Mesendoderm (in vitro differentiated cells): Measurements from ENCODE around the gene AREL1.
A peak's percentile ranks its signal among the peaks of the same experiment; 100 is the strongest.

Source experiments
- DNase-seq: peaks from one replicate; pipeline ENCODE4 v3.0.0; 2013
- H2AK5ac ChIP-seq: 2 replicates; pipeline ENCODE4 v1.6.1; 2013; ENCODE audit warnings: low read length, inconsistent platforms
- H2BK120ac ChIP-seq: 2 replicates; pipeline ENCODE4 v1.6.1; 2013; ENCODE audit warnings: low read depth, mild to moderate bottlenecking, low read length, moderate library complexity, mixed read lengths
- H2BK15ac ChIP-seq: replicated peaks from 2 replicates; pipeline ENCODE4 v1.6.1; 2013; ENCODE audit warnings: low read depth, mild to moderate bottlenecking, moderate library complexity
- H2BK5ac ChIP-seq: 2 replicates; pipeline ENCODE4 v1.6.1; 2013; ENCODE audit warnings: low read length, inconsistent platforms
- H3K18ac ChIP-seq: 2 replicates; pipeline ENCODE4 v1.6.1; 2013; ENCODE audit warnings: mild to moderate bottlenecking, low read length, mixed read lengths
- H3K23ac ChIP-seq: one replicate; pipeline ENCODE4 v1.6.1; 2013; ENCODE audit warnings: low read length
- H3K27ac ChIP-seq: 2 replicates; pipeline ENCODE4 v1.5.1; 2013; ENCODE audit warnings: low read depth, mild to moderate bottlenecking, inconsistent platforms, low read length, moderate library complexity
- H3K27me3 ChIP-seq: 2 replicates; pipeline ENCODE4 v1.6.1; 2013; ENCODE audit warnings: low read length, control low read depth, mild to moderate bottlenecking, inconsistent platforms; ENCODE audit not compliant: insufficient read depth, poor library complexity
- H3K36me3 ChIP-seq: 2 replicates; pipeline ENCODE4 v1.6.1; 2013; ENCODE audit warnings: low read length, inconsistent platforms; ENCODE audit not compliant: control insufficient read depth, insufficient read depth
- H3K4ac ChIP-seq: one replicate; pipeline ENCODE4 v1.6.1; 2013; ENCODE audit warnings: low read depth, mild to moderate bottlenecking, low read length, moderate library complexity
- H3K4me1 ChIP-seq: 2 replicates; pipeline ENCODE4 v1.6.1; 2013; ENCODE audit warnings: low read depth, low read length, inconsistent platforms; ENCODE audit not compliant: control insufficient read depth
- H3K4me2 ChIP-seq: 2 replicates; pipeline ENCODE4 v1.6.1; 2013; ENCODE audit warnings: low read length
- H3K4me3 ChIP-seq: 2 replicates; pipeline ENCODE4 v1.5.1; 2013; ENCODE audit warnings: mild to moderate bottlenecking, low read length
- H3K56ac ChIP-seq: one replicate; pipeline ENCODE4 v1.6.1; 2013; ENCODE audit warnings: low read length
- H3K79me1 ChIP-seq: 2 replicates; pipeline ENCODE4 v1.6.1; 2013; ENCODE audit warnings: low read length, inconsistent platforms
- H3K79me2 ChIP-seq: 2 replicates; pipeline ENCODE4 v1.6.1; 2013; ENCODE audit warnings: mild to moderate bottlenecking, low read length; ENCODE audit not compliant: control insufficient read depth, insufficient read depth
- H3K9ac ChIP-seq: 2 replicates; pipeline ENCODE4 v1.6.1; 2013; ENCODE audit warnings: low read length, inconsistent platforms
- H4K5ac ChIP-seq: one replicate; pipeline ENCODE4 v1.6.1; 2013; ENCODE audit warnings: low read length
- H4K8ac ChIP-seq: one replicate; pipeline ENCODE4 v1.6.1; 2013; ENCODE audit warnings: low read depth, mild to moderate bottlenecking, control low read depth, low read length, moderate library complexity
- WGBS: extraction: QIAGEN DNeasy Blood & Tissue Kit; methylation state at CpG from one replicate; pipeline ENCODE4 v1.1.7; 2013; ENCODE audit warnings: low lambda C conversion rate, missing lambda C conversion rate; ENCODE audit not compliant: insufficient coverage; ENCODE audit errors: extremely low coverage; 5-methylcytosine and 5-hydroxymethylcytosine counted together

AREL1 gene

DNA sequence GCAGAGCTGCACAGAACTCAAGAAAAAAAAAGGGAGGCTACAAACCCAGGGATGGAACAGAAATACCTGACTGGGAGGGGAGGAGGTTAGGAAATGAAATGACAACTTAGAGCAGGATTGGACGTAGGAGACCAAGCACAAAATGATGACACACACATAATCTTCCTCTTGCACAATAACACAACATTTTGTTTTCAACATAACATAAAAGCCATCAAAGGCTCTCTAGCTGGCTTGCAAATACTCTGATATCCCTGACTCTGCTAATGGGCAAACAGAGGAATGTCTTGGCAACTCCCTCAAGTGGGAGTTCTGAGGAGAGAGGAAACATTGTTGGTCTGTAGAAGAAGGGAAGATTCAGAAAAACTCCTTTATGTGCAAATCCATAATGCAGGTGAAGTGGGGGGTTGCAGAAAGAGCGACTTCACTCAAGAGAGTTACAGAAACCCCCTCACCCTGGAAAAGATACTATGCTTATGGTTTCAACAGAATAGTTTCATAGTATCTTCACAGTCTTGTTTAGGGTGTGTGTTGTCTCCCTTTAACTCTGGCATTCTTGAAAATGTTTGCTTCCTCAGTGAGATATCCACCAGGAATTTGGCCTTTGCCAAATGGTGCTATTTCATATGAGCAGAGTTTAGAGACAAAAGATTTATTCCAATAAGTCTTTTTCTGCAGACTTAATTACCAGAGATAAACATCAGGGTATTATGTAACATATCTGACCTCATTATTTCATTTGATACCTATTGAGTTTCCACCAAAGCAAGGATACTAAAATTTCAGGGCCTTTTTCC, 57.1 kb downstream of the AREL1 start:
- Histone ChIP-seq H4K8ac (no peak overlapping the region), H2BK120ac (no peak overlapping the region), H4K5ac (no peak overlapping the region), H2BK15ac (no peak overlapping the region), H3K18ac (no peak overlapping the region), H3K36me3 (no peaks in the 10 kb centered on the region), H3K79me2 (no peaks in the 10 kb centered on the region), H3K4ac (no peak overlapping the region), H3K4me2 (no peak overlapping the region), H3K9ac (no peak overlapping the region), H3K27ac (no peak overlapping the region), H2AK5ac (no peak overlapping the region), H3K79me1 (no peaks in the 10 kb centered on the region), H3K23ac (no peak overlapping the region), H3K56ac (no peak overlapping the region), H3K4me1 (peaks cover 3% of the 10 kb centered on the region), H3K27me3 (no peaks in the 10 kb centered on the region), H3K4me3 (no peak overlapping the region), H2BK5ac (no peak overlapping the region)
- DNase-seq: no peak
- WGBS: no CpG with 5 or more reads among the region's 2 CpGs

DNA sequence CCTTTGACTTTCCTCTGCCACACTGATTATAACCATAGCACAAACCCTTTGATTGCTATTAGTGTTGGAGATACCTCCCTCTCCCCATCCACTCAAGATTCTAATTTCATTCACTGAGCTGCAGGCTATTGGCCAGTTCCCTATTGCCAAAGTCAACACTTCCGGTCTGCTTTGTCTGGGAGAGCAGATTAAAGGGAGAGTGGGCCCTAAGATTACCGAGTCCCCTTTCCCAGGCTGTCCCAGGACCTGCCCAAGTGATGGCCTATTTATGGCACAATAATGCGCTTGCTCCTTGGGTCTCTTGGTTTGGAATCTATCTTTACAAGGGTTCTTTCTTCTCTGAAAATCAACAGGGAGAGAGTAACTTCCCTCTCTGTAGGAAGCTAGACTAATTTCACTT, 57.9 kb downstream of the AREL1 start:
- H3K79me1 ChIP-seq: no peaks in the 10 kb centered on the region
- H2BK120ac ChIP-seq: no peak overlapping the region
- H3K27me3 ChIP-seq: no peaks in the 10 kb centered on the region
- no peak overlapping the region for H4K8ac ChIP-seq
- no peak overlapping the region for H2AK5ac ChIP-seq
- H3K4me2 ChIP-seq: no peak overlapping the region
- H3K27ac ChIP-seq: no peak overlapping the region
- peaks cover 3% of the 10 kb centered on the region for H3K4me1 ChIP-seq
- H3K56ac ChIP-seq: no peak overlapping the region
- H3K36me3 ChIP-seq: no peaks in the 10 kb centered on the region
- H2BK5ac ChIP-seq: no peak overlapping the region
- H2BK15ac ChIP-seq: no peak overlapping the region
- H3K4ac ChIP-seq: no peak overlapping the region
- no peak overlapping the region for H3K18ac ChIP-seq
- no peak overlapping the region for H3K4me3 ChIP-seq
- no peak overlapping the region for H3K23ac ChIP-seq
- no peak overlapping the region for H4K5ac ChIP-seq
- DNase-seq: no peak
- no CpG with 5 or more reads among the region's 3 CpGs for WGBS
- H3K9ac ChIP-seq: no peak overlapping the region
- no peaks in the 10 kb centered on the region for H3K79me2 ChIP-seq

DNA sequence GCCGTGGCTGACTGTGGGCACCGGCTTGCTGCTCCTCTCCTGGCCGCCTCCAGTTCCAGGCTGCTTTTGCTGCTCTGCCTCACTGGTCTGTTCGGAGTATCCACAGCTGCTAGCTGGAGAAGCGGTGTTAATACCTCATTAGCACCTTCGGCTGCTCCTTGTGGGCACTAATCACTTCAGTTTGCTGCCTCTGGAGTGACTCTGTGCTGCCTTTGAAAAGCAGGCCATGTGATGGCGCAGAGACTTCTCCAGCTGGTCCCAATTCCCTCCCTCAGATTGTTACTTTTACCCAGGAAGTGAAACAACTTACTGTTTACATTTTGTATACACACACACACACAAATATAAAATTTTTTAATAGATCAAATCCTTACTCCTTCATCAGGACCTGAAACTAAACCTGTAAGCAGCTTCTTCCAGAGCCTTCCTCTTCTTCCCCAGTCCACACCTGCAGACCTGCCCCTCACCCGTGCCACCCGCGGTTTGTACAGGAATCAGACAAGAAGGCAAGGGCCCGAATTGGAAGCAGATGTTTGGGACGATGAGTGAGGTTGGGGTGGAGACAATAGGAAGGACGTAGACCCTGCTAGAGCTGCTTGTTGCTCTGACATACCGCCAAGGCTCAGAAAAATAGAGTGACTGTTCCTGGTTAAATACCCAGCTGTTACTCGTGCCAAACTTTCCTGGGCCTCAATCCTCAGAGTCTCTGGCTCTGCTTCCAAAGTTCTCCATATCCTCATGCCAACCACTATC, 59.3 kb downstream of the AREL1 start:
- H2BK5ac ChIP-seq: no peak overlapping the region
- H3K4me2 ChIP-seq: no peak overlapping the region
- H3K36me3 ChIP-seq: no peaks in the 10 kb centered on the region
- H4K8ac ChIP-seq: no peak overlapping the region
- no peak overlapping the region for H2BK15ac ChIP-seq
- H3K4ac ChIP-seq: no peak overlapping the region
- no peak overlapping the region for H2AK5ac ChIP-seq
- H3K4me1 ChIP-seq: peaks cover 3% of the 10 kb centered on the region
- no peak overlapping the region for H3K56ac ChIP-seq
- H3K9ac ChIP-seq: no peak overlapping the region
- H4K5ac ChIP-seq: no peak overlapping the region
- no peak overlapping the region for H3K23ac ChIP-seq
- H3K4me3 ChIP-seq: no peak overlapping the region
- H3K27ac ChIP-seq: no peak overlapping the region
- H3K18ac ChIP-seq: no peak overlapping the region
- H3K27me3 ChIP-seq: no peaks in the 10 kb centered on the region
- H3K79me1 ChIP-seq: no peaks in the 10 kb centered on the region
- WGBS: no CpG with 5 or more reads among the region's 15 CpGs
- no peak overlapping the region for H2BK120ac ChIP-seq
- H3K79me2 ChIP-seq: no peaks in the 10 kb centered on the region
- DNase-seq: peak; percentile 81

DNA sequence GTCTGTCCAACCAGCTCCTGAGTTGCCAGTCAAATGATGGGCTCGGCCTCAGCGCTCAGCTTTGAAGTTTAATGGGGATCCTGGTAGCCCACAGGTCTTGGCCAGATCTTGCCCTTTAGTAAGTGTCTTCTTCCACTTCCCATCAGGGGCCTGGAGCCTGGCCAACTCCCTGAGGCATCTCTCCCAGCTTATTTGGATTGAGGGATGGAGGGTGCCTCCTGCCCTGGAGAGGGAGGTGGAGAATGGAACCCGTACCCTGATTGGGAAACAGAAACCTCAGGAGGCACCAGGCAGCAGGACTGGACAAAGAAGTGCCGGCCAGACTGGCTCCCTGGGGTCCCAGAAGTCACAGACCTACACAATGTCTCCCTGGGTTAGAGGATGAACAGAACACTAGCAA, 60.3 kb downstream of the AREL1 start:
- Histone ChIP-seq H3K36me3 (no peaks in the 10 kb centered on the region), H4K5ac (no peak overlapping the region), H3K4me2 (no peak overlapping the region), H2BK15ac (no peak overlapping the region), H3K23ac (no peak overlapping the region), H3K79me1 (no peaks in the 10 kb centered on the region), H3K79me2 (no peaks in the 10 kb centered on the region), H3K27ac (no peak overlapping the region), H3K18ac (no peak overlapping the region), H3K4me3 (no peak overlapping the region), H2BK120ac (no peak overlapping the region), H4K8ac (no peak overlapping the region), H2BK5ac (no peak overlapping the region), H3K56ac (no peak overlapping the region), H3K9ac (no peak overlapping the region), H3K4me1 (peaks cover 3% of the 10 kb centered on the region), H2AK5ac (no peak overlapping the region), H3K27me3 (no peaks in the 10 kb centered on the region), H3K4ac (no peak overlapping the region)
- no CpG with 5 or more reads among the region's 4 CpGs for WGBS
- no peak for DNase-seq

DNA sequence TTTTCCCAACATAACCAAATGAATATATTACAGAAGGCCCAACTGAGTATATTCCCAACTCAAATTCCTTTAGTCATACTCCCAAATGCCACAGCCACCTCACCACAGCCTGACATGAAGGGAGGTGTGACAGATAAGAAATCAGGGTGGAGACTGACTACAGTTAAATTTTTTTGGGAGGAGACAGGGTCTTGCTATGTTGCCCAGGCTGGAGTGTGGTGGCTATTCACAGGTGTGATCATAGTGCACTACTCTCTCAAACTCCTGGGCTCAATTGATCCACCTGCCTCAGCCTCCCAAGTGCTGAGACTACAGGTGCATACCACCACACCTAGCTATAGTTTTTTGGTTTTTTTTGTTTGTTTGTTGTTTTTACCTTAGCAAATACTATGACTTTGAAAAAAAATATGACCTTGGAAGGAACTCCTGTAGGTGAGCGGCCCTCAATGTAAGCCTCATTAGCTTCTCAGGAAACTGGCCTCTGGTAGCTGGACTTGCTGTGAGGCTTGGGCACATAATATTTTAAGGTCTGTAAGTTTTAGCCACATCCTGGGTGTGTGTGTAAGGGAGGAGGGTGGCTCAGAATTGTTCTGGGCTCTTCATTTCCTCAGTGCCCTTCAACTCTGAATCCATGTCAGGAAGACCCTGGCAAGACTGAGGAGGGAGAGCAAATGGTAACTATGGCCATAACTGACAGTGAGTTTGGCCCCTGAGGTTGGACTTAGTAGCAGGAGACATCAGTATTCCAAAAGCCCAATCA, 61.8 kb downstream of the AREL1 start:
- Histone ChIP-seq H3K18ac (no peak overlapping the region), H3K27me3 (no peaks in the 10 kb centered on the region), H2AK5ac (no peak overlapping the region), H2BK15ac (no peak overlapping the region), H3K36me3 (no peaks in the 10 kb centered on the region), H3K23ac (no peak overlapping the region), H3K4me1 (peaks cover 3% of the 10 kb centered on the region), H2BK5ac (no peak overlapping the region), H3K4me3 (no peak overlapping the region), H4K5ac (no peak overlapping the region), H3K56ac (no peak overlapping the region), H3K27ac (no peak overlapping the region), H4K8ac (no peak overlapping the region), H3K9ac (no peak overlapping the region), H3K79me1 (no peaks in the 10 kb centered on the region), H3K4me2 (no peak overlapping the region), H3K79me2 (no peaks in the 10 kb centered on the region), H3K4ac (no peak overlapping the region), H2BK120ac (no peak overlapping the region)
- no peak for DNase-seq
- WGBS: no CpG with 5 or more reads among the region's 1 CpG
